Uterus (tissue), 4 donors: ENCODE results near the gene BDH1. TPM values are rescaled to one million over a fixed set of nuclear protein-coding genes. Genes with fewer than 3 reads are reported as not detected.

Experiments
- DNase-seq, 2 donors: peaks; one replicate each; pipeline ENCODE4 v3.0.0-alpha.2; 2019 to 2020
- H3K27ac ChIP-seq, 2 donors: fragments of 200-600 bp; sonication (generic); 1 replicate in 1 of 2; 2 replicates in 1 of 2; pipeline ENCODE4 v1.5.1; 2016 to 2018
- H3K27me3 ChIP-seq, 2 donors: fragments of 200-600 bp; sonication (generic); one replicate each; pipeline ENCODE4 v1.5.1; 2018 to 2019; ENCODE audit warnings: control low read depth in 1 of 2
- H3K36me3 ChIP-seq, 2 donors: fragments of 200-600 bp; sonication (generic); one replicate each; pipeline ENCODE4 v1.5.1; 2019; ENCODE audit warnings: control low read depth in 1 of 2
- H3K4me1 ChIP-seq, 2 donors: fragments of 200-600 bp; sonication (generic); one replicate each; pipeline ENCODE4 v1.5.1; 2018 to 2019; ENCODE audit warnings: control low read depth in 1 of 2
- H3K4me3 ChIP-seq, 2 donors: fragments of 200-600 bp; sonication (generic); 1 replicate in 1 of 2; 2 replicates in 1 of 2; pipeline ENCODE4 v1.5.1; 2018 to 2019; ENCODE audit warnings: mild to moderate bottlenecking in 1 of 2
- H3K9me3 ChIP-seq, 2 donors: fragments of 200-600 bp; sonication (generic); one replicate each; pipeline ENCODE4 v1.5.1; 2019; ENCODE audit warnings: control low read depth in 1 of 2
- CTCF ChIP-seq, 4 experiments: fragments of 200-600 bp in 2 of 4; fragments of 450-650 bp in 2 of 4; sonication (generic) in 2 of 4; IDR thresholded peaks; one replicate each; pipeline ENCODE4 v1.5.1; 2016 to 2019; ENCODE audit warnings: antibody characterized with exemption in 4 of 4, mild to moderate bottlenecking in 2 of 4, moderate library complexity in 1 of 4
- POLR2A ChIP-seq, 2 donors: fragments of 450-650 bp; IDR thresholded peaks; one replicate each; pipeline ENCODE4 v1.6.1; 2016; ENCODE audit warnings: antibody characterized with exemption in 2 of 2, mild to moderate bottlenecking in 1 of 2, moderate library complexity in 1 of 2
- intact Hi-C: fragments of 100-400 bp; cut with DNase I; formaldehyde crosslinking; loops from one replicate; pipeline ENCODE4 v1.15.1; 2023; ENCODE audit warnings: low total_unique reads
- total RNA-seq, 4 donors: library from RNA; depleted of rRNA in 3 of 4; stranded (reverse); fragments of >200 nt in 3 of 4; gene quantifications; one replicate each; pipeline versions ENCODE4 v1.1.0 to v1.2.4, GENCODE V29; 2014 to 2023
- donor health status: DM: yes; HTN: yes; CAD: no.

Gene BDH1
- total RNA-seq, 4 donors from 2014 or later: 4.4 to 23.1 (median 8.6) TPM

- Histone ChIP-seq H3K4me3 (no peak overlapping the region), H3K27ac (no peak overlapping the region), H3K27me3 (no peaks in the 10 kb centered on the region), H3K9me3 (no peaks in the 10 kb centered on the region), H3K4me1 (no peaks in the 10 kb centered on the region), H3K36me3 (no peaks in the 10 kb centered on the region)
- intact Hi-C loops: no loop called here
- TF ChIP-seq POLR2A (IDR thresholded peaks at IDR 0.05) (no peak), CTCF (IDR thresholded peaks at IDR 0.05) (no peak)
- DNase-seq: no peak
Observed at GRCh38 chr3:197516517-197516889, 39.3 kb downstream of the BDH1 start.

GRCh38 chr3:197514786-197515355 lies 40.9 kb downstream of the BDH1 start:
- Histone ChIP-seq H3K4me3 (no peak overlapping the region), H3K9me3 (no peaks in the 10 kb centered on the region), H3K36me3 (no peaks in the 10 kb centered on the region), H3K27ac (no peak overlapping the region), H3K27me3 (no peaks in the 10 kb centered on the region), H3K4me1 (no peaks in the 10 kb centered on the region)
- TF ChIP-seq CTCF (IDR thresholded peaks at IDR 0.05): no peak
- no peak for TF ChIP-seq POLR2A (IDR thresholded peaks at IDR 0.05)
- intact Hi-C loops: no loop called here
- no peak for DNase-seq

- Histone ChIP-seq H3K27ac (no peak overlapping the region), H3K4me1 (no peaks in the 10 kb centered on the region), H3K27me3 (no peaks in the 10 kb centered on the region), H3K4me3 (no peak overlapping the region), H3K36me3 (no peaks in the 10 kb centered on the region), H3K9me3 (no peaks in the 10 kb centered on the region)
- intact Hi-C loops: no loop called here
- no peak for TF ChIP-seq CTCF (IDR thresholded peaks at IDR 0.05)
- TF ChIP-seq POLR2A (IDR thresholded peaks at IDR 0.05): no peak
- no peak for DNase-seq
Observed at GRCh38 chr3:197513953-197514785, 41.6 kb downstream of the BDH1 start.

GRCh38 chr3:197512691-197513571 lies 42.8 kb downstream of the BDH1 start:
- no peak overlapping the region for H3K4me3 ChIP-seq
- intact Hi-C loops: no loop called here
- no peaks in the 10 kb centered on the region for H3K36me3 ChIP-seq
- H3K4me1 ChIP-seq: no peaks in the 10 kb centered on the region
- H3K27ac ChIP-seq: no peak overlapping the region
- H3K27me3 ChIP-seq: no peaks in the 10 kb centered on the region
- DNase-seq: no peak
- H3K9me3 ChIP-seq: no peaks in the 10 kb centered on the region
- TF ChIP-seq POLR2A (IDR thresholded peaks at IDR 0.05) (no peak), CTCF (IDR thresholded peaks at IDR 0.05) (no peak)
